DND-41 (cell line): Measurements from ENCODE around the gene SEC31B.

Source experiments
- EZH2 ChIP-seq: IDR thresholded peaks from 3 replicates; pipeline ENCODE4 v1.6.1; 2012; ENCODE audit warnings: borderline replicate concordance, low read depth, mild to moderate bottlenecking, moderate library complexity, low read length, inconsistent platforms; ENCODE audit not compliant: severe bottlenecking
- TF ChIP-seq, protein P1 (sequence below): IDR thresholded peaks from 2 replicates; pipeline ENCODE4 v1.5.1; 2012; ENCODE audit warnings: borderline replicate concordance, low read length, moderate library complexity, mild to moderate bottlenecking; ENCODE audit not compliant: poor library complexity, severe bottlenecking; ENCODE audit errors: extremely low read depth

GRCh38 chr10:100507357-100507732 is 12.3 kb downstream of the SEC31B start:
- TF ChIP-seq, protein P1, sequence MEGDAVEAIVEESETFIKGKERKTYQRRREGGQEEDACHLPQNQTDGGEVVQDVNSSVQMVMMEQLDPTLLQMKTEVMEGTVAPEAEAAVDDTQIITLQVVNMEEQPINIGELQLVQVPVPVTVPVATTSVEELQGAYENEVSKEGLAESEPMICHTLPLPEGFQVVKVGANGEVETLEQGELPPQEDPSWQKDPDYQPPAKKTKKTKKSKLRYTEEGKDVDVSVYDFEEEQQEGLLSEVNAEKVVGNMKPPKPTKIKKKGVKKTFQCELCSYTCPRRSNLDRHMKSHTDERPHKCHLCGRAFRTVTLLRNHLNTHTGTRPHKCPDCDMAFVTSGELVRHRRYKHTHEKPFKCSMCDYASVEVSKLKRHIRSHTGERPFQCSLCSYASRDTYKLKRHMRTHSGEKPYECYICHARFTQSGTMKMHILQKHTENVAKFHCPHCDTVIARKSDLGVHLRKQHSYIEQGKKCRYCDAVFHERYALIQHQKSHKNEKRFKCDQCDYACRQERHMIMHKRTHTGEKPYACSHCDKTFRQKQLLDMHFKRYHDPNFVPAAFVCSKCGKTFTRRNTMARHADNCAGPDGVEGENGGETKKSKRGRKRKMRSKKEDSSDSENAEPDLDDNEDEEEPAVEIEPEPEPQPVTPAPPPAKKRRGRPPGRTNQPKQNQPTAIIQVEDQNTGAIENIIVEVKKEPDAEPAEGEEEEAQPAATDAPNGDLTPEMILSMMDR: no peak
- no peak for TF ChIP-seq EZH2
